Measurements from ENCODE around the gene TCEANC2. TPM values are rescaled to one million over a fixed set of nuclear protein-coding genes. Genes with fewer than 3 reads are reported as not detected.

Gene TCEANC2
- total RNA-seq, 1 donor from 2014 or later, result 0.64 TPM

GRCh38 chr1:54070171-54070837 is 16.9 kb downstream of the TCEANC2 start:
- Histone ChIP-seq H3K36me3 (no peaks in the 10 kb centered on the region), H3K9me3 (no peaks in the 10 kb centered on the region), H3K27ac (no peak overlapping the region), H3K27me3 (no peaks in the 10 kb centered on the region), H3K4me1 (no peaks in the 10 kb centered on the region), H3K4me3 (no peak overlapping the region)
- intact Hi-C loops (cut with DNase I), result loop anchor here (2.0 to 5.0 kb wide), 2 partner anchors 417 to 740 kb away; no protein-coding TSS in a partner anchor
- TF ChIP-seq CTCF (IDR thresholded peaks at IDR 0.05), result peak; percentile 50 to 79 (median 57)
- no peak for DNase-seq (ENCODE audit: low spot score in 2 of 2)

GRCh38 chr1:54077359-54077758 is 24.0 kb downstream of the TCEANC2 start:
- no peak for DNase-seq (ENCODE audit: low spot score in 2 of 2)
- no peak for TF ChIP-seq CTCF (IDR thresholded peaks at IDR 0.05)
- H3K9me3 ChIP-seq, result no peaks in the 10 kb centered on the region
- H3K36me3 ChIP-seq, result no peaks in the 10 kb centered on the region
- no peak overlapping the region for H3K4me3 ChIP-seq
- no peaks in the 10 kb centered on the region for H3K27me3 ChIP-seq
- intact Hi-C loops (cut with DNase I), result no loop called here
- H3K27ac ChIP-seq, result no peak overlapping the region
- H3K4me1 ChIP-seq, result no peaks in the 10 kb centered on the region

GRCh38 chr1:54080598-54081049 is 27.2 kb downstream of the TCEANC2 start:
- no peak for TF ChIP-seq CTCF (IDR thresholded peaks at IDR 0.05)
- no peak for DNase-seq (ENCODE audit: low spot score in 2 of 2)
- no peaks in the 10 kb centered on the region for H3K4me1 ChIP-seq
- H3K9me3 ChIP-seq, result no peaks in the 10 kb centered on the region
- H3K27me3 ChIP-seq, result no peaks in the 10 kb centered on the region
- no peak overlapping the region for H3K4me3 ChIP-seq
- no peak overlapping the region for H3K27ac ChIP-seq
- intact Hi-C loops (cut with DNase I), result loop anchor here (5.0 kb wide), 1 partner anchor 218 kb away; no protein-coding TSS in a partner anchor
- H3K36me3 ChIP-seq, result no peaks in the 10 kb centered on the region

- no peaks in the 10 kb centered on the region for H3K9me3 ChIP-seq
- intact Hi-C loops (cut with DNase I), result loop anchor here (5.0 kb wide), 1 partner anchor 219 kb away; no protein-coding TSS in a partner anchor
These were observed 28.2 kb downstream of the TCEANC2 start for GRCh38 chr1:54081306-54082270.

More at GRCh38 chr1:54081306-54082270, 28.2 kb downstream of the TCEANC2 start:
- Histone ChIP-seq H3K27ac (no peak overlapping the region), H3K4me3 (no peak overlapping the region), H3K36me3 (no peaks in the 10 kb centered on the region), H3K27me3 (no peaks in the 10 kb centered on the region), H3K4me1 (no peaks in the 10 kb centered on the region)
- peak in 1 of 2 donors; percentile 70 for DNase-seq (ENCODE audit: low spot score in 2 of 2)
- peak in 2 of 3 experiments; percentile 36 to 53 for TF ChIP-seq CTCF (IDR thresholded peaks at IDR 0.05)
